ENCODE data around the gene BCAP31.

DNA sequence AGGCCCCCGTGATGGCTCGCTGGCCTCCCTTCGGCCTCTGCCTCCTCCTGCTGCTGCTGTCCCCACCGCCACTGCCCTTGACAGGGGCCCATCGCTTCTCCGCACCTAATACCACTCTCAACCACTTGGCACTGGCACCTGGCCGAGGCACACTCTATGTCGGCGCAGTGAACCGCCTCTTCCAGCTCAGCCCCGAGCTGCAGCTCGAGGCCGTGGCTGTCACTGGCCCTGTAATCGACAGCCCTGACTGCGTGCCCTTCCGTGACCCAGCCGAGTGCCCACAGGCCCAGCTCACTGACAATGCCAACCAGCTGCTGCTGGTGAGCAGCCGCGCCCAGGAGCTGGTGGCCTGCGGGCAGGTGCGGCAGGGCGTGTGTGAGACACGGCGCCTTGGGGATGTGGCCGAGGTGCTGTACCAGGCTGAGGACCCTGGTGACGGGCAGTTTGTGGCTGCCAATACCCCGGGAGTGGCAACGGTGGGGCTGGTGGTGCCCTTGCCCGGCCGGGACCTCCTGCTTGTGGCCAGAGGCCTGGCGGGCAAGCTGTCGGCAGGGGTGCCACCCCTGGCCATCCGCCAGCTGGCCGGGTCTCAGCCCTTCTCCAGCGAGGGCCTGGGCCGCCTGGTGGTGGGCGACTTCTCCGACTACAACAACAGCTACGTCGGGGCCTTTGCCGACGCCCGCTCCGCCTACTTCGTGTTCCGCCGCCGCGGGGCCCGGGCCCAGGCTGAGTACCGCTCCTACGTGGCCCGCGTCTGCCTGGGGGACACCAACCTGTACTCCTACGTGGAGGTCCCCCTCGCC lies 42.9 kb upstream of the BCAP31 start:
- TF ChIP-seq REPIN1 (CRISPR knock-in tag; IDR thresholded peaks at IDR 0.05; ENCODE audit: borderline replicate concordance, low read depth) (no peak), YY1 (IDR thresholded peaks at IDR 0.05; ENCODE audit: insufficient read depth, insufficient replicate concordance, low read depth, low read length) (no peak), CBX2 (IDR thresholded peaks at IDR 0.05; ENCODE audit: low read depth, low read length) (no peak), CBX2 (CRISPR knock-in tag; IDR thresholded peaks at IDR 0.05; ENCODE audit: low read depth) (no peak), TAF1 (CRISPR knock-in tag; IDR thresholded peaks at IDR 0.05) (no peak), TCF12 (IDR thresholded peaks at IDR 0.05) (no peak), TCF12 (CRISPR knock-in tag; IDR thresholded peaks at IDR 0.05) (no peak), ELF1 (CRISPR knock-in tag; IDR thresholded peaks at IDR 0.05) (no peak), MEIS1 (CRISPR knock-in tag; IDR thresholded peaks at IDR 0.05; ENCODE audit: borderline replicate concordance) (no peak), POLR2A (IDR thresholded peaks at IDR 0.05; ENCODE audit: insufficient read depth in 1 of 2, low read depth in 2 of 2, low read length in 2 of 2) (no peak), PLRG1 (conservative IDR thresholded peaks at IDR 0.05) (no peak)

All from HepG2 (cell line).